Measurements from ENCODE around the gene MSX1.

The MSX1 gene

GRCh38 chr4:4856071-4857000, 3.1 kb upstream of the MSX1 start:
- TF ChIP-seq CTCF (IDR thresholded peaks at IDR 0.05; ENCODE audit: low read depth, low read length) = no peak
- no peak for DNase-seq (ENCODE audit: low read depth in 2 of 2)

GRCh38 chr4:4857001-4857808, 2.3 kb upstream of the MSX1 start:
- no peak for DNase-seq (ENCODE audit: low read depth in 2 of 2)
- TF ChIP-seq CTCF (IDR thresholded peaks at IDR 0.05; ENCODE audit: low read depth, low read length) = no peak
- no peak overlapping the region for H3K4me3 ChIP-seq (replicated peaks in 1 of 2; ENCODE audit: low read depth in 2 of 2, low read length in 2 of 2)

More at GRCh38 chr4:4856071-4857000, 3.1 kb upstream of the MSX1 start:
- H3K4me3 ChIP-seq (replicated peaks in 1 of 2; ENCODE audit: low read depth in 2 of 2, low read length in 2 of 2) = peak overlapping the region in 1 of 2 donors; percentile 5

GRCh38 chr4:4857809-4858508, 1.5 kb upstream of the MSX1 start:
- no peak for TF ChIP-seq CTCF (IDR thresholded peaks at IDR 0.05; ENCODE audit: low read depth, low read length)
- no peak for DNase-seq (ENCODE audit: low read depth in 2 of 2)
- H3K4me3 ChIP-seq (replicated peaks in 1 of 2; ENCODE audit: low read depth in 2 of 2, low read length in 2 of 2) = no peak overlapping the region

- H3K4me3 ChIP-seq (replicated peaks in 1 of 2; ENCODE audit: low read depth in 2 of 2, low read length in 2 of 2) = peak overlapping the region in 1 of 2 donors; percentile 31
- TF ChIP-seq CTCF (IDR thresholded peaks at IDR 0.05; ENCODE audit: low read depth, low read length) = no peak
- DNase-seq (ENCODE audit: low read depth in 2 of 2) = no peak
Measured at GRCh38 chr4:4858527-4859324, 739 bp upstream of the MSX1 start.

GRCh38 chr4:4859799-4860599, 534 bp downstream of the MSX1 start:
- DNase-seq (ENCODE audit: low read depth in 2 of 2) = no peak
- TF ChIP-seq CTCF (IDR thresholded peaks at IDR 0.05; ENCODE audit: low read depth, low read length) = no peak
- H3K4me3 ChIP-seq (replicated peaks in 1 of 2; ENCODE audit: low read depth in 2 of 2, low read length in 2 of 2) = peak overlapping the region; percentile 55 to 65

All from cardiac fibroblast (primary cell).